Liver (tissue), 3 donors: Measurements from ENCODE around the gene AK3.

ENCODE experiments used
- FOXA1 ChIP-seq: IDR thresholded peaks from 2 replicates; pipeline ENCODE4 v1.6.1; 2016; ENCODE audit warnings: antibody characterized with exemption
- JUND ChIP-seq, 2 donors: IDR thresholded peaks; 2 replicates each; pipeline ENCODE4 v1.6.1; 2016; ENCODE audit warnings: antibody characterized with exemption in 2 of 2
- RAD21 ChIP-seq, 2 donors: IDR thresholded peaks; 2 replicates each; pipeline ENCODE4 v1.6.1; 2016; ENCODE audit warnings: antibody characterized with exemption in 2 of 2, mild to moderate bottlenecking in 2 of 2
- SP1 ChIP-seq: IDR thresholded peaks from 2 replicates; pipeline ENCODE4 v1.6.1; 2018; ENCODE audit warnings: antibody characterized with exemption, mild to moderate bottlenecking
- TAF1 ChIP-seq: conservative IDR thresholded peaks from 2 replicates; pipeline ENCODE4 v1.6.1; 2016; ENCODE audit warnings: antibody characterized with exemption, mild to moderate bottlenecking
- YY1 ChIP-seq: IDR thresholded peaks from 2 replicates; pipeline ENCODE4 v1.6.1; 2016; ENCODE audit warnings: antibody characterized with exemption, mild to moderate bottlenecking
- TF ChIP-seq, protein P1 (sequence below): fragments of 150-350 bp; IDR thresholded peaks from 2 replicates; pipeline ENCODE4 v1.5.1; 2017; ENCODE audit warnings: improper control_type of control experiment, low read depth, low read length; ENCODE audit not compliant: missing input control
- TF ChIP-seq, protein P2 (sequence below): IDR thresholded peaks from 2 replicates; pipeline ENCODE4 v1.6.1; 2016; ENCODE audit warnings: antibody characterized with exemption
- TF ChIP-seq, protein P3 (sequence below): IDR thresholded peaks from 2 replicates; pipeline ENCODE4 v1.6.1; 2016; ENCODE audit warnings: antibody characterized with exemption
- donor health status: healthy.
- donor health status: healthy.

DNA sequence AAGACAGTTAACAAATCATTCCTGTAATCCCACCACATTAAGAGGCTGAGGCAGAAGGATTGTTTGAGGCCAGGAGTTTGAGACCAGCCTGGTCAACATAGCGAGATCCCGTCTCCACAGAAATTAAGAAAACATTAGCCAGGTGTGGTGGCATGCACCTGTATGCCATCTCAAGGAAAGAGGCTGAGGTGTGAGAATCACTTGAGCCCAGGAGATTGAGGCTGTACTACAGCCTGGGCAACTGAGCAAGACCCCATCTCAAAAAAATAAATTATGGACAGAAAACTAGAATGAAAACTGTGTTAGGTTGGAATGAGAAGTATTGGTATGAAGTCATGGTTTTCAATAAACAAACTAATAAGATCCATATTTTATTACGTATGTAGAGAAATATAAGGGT, 23.0 kb upstream of the AK3 start:
- TF ChIP-seq, protein P1, sequence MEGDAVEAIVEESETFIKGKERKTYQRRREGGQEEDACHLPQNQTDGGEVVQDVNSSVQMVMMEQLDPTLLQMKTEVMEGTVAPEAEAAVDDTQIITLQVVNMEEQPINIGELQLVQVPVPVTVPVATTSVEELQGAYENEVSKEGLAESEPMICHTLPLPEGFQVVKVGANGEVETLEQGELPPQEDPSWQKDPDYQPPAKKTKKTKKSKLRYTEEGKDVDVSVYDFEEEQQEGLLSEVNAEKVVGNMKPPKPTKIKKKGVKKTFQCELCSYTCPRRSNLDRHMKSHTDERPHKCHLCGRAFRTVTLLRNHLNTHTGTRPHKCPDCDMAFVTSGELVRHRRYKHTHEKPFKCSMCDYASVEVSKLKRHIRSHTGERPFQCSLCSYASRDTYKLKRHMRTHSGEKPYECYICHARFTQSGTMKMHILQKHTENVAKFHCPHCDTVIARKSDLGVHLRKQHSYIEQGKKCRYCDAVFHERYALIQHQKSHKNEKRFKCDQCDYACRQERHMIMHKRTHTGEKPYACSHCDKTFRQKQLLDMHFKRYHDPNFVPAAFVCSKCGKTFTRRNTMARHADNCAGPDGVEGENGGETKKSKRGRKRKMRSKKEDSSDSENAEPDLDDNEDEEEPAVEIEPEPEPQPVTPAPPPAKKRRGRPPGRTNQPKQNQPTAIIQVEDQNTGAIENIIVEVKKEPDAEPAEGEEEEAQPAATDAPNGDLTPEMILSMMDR = no peak
- TF ChIP-seq SP1 = no peak
- no peak for TF ChIP-seq YY1
- TF ChIP-seq TAF1 = no peak
- TF ChIP-seq, protein P2, sequence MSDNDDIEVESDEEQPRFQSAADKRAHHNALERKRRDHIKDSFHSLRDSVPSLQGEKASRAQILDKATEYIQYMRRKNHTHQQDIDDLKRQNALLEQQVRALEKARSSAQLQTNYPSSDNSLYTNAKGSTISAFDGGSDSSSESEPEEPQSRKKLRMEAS = no peak
- TF ChIP-seq, protein P3, sequence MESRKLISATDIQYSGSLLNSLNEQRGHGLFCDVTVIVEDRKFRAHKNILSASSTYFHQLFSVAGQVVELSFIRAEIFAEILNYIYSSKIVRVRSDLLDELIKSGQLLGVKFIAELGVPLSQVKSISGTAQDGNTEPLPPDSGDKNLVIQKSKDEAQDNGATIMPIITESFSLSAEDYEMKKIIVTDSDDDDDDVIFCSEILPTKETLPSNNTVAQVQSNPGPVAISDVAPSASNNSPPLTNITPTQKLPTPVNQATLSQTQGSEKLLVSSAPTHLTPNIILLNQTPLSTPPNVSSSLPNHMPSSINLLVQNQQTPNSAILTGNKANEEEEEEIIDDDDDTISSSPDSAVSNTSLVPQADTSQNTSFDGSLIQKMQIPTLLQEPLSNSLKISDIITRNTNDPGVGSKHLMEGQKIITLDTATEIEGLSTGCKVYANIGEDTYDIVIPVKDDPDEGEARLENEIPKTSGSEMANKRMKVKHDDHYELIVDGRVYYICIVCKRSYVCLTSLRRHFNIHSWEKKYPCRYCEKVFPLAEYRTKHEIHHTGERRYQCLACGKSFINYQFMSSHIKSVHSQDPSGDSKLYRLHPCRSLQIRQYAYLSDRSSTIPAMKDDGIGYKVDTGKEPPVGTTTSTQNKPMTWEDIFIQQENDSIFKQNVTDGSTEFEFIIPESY = no peak
- no peak for TF ChIP-seq JUND (IDR thresholded peaks at IDR 0.05)
- TF ChIP-seq RAD21 (IDR thresholded peaks at IDR 0.05) = no peak
- TF ChIP-seq FOXA1 = no peak
